ENCODE measurements around the gene RFNG. TPM values are rescaled to one million over a fixed set of nuclear protein-coding genes. Genes with fewer than 3 reads are reported as not detected.

RFNG gene
- total RNA-seq, 1 donor from 2014 or later: 40.2 TPM

DNA sequence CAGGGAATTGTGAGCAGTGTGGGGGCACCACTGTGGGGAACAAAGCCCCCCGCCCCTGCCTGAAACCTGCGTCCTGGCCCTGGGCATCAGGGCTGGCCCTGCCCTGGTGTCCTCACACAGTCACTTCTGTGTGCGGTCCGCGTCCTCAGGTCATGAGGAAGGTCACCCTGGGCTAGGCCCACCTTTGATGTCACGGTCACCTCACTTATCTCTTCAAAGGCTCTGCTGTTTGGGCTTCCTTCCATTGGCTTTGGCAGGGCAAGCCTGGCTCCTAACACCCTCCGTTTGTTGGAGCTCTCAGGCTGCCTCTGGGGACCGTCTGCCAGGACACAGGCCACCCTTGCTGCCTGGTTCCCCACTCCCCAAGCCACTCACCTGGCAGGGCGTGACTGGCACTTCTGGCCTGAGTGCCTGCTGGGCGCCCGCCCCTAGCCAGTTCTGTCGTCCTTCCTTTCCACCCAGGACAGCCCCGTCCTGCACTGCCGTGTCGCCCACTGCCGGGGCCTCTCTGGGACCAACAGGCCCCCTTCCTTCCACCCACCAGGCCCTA, 37.8 kb downstream of the RFNG start:
- no peak overlapping the region for H3K4me3 Mint-ChIP-seq (ENCODE audit: unreplicated experiment)
- FAIRE-seq: no peak

GRCh38 chr17:82013341-82013740, 38.3 kb downstream of the RFNG start:
- no peak overlapping the region for H3K27ac Mint-ChIP-seq (ENCODE audit: unreplicated experiment)
- Histone ChIP-seq H4K20me1 (ENCODE audit: insufficient read depth, low read length) (no peaks in the 10 kb centered on the region), H3K27ac (ENCODE audit: low read depth, low read length) (no peak overlapping the region), H3K27me3 (ENCODE audit: insufficient read depth, low read length) (no peaks in the 10 kb centered on the region), H3K4me2 (ENCODE audit: low read length) (no peak overlapping the region), H3K9me3 (ENCODE audit: insufficient read depth, low read depth, low read length) (no peaks in the 10 kb centered on the region), H2AFZ (ENCODE audit: low read depth, low read length) (no peak overlapping the region), H3K4me1 (ENCODE audit: insufficient read depth, low read length) (no peaks in the 10 kb centered on the region), H3K9ac (ENCODE audit: low read length) (no peak overlapping the region), H3K79me2 (ENCODE audit: insufficient read depth, low read length) (no peaks in the 10 kb centered on the region), H3K4me3 (ENCODE audit: insufficient read depth, low read depth, low read length) (no peak overlapping the region), H3K36me3 (ENCODE audit: insufficient read depth, low read length) (no peaks in the 10 kb centered on the region)
- no peaks in the 10 kb centered on the region for H3K4me1 Mint-ChIP-seq (ENCODE audit: low read depth, unreplicated experiment)
- TF ChIP-seq, protein P1, sequence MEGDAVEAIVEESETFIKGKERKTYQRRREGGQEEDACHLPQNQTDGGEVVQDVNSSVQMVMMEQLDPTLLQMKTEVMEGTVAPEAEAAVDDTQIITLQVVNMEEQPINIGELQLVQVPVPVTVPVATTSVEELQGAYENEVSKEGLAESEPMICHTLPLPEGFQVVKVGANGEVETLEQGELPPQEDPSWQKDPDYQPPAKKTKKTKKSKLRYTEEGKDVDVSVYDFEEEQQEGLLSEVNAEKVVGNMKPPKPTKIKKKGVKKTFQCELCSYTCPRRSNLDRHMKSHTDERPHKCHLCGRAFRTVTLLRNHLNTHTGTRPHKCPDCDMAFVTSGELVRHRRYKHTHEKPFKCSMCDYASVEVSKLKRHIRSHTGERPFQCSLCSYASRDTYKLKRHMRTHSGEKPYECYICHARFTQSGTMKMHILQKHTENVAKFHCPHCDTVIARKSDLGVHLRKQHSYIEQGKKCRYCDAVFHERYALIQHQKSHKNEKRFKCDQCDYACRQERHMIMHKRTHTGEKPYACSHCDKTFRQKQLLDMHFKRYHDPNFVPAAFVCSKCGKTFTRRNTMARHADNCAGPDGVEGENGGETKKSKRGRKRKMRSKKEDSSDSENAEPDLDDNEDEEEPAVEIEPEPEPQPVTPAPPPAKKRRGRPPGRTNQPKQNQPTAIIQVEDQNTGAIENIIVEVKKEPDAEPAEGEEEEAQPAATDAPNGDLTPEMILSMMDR (IDR thresholded peaks at IDR 0.05; ENCODE audit: insufficient read depth, low read depth, low read length): no peak
- TF ChIP-seq EZH2 (IDR thresholded peaks at IDR 0.05; ENCODE audit: insufficient read depth, low read length): no peak
- no peaks in the 10 kb centered on the region for H3K9me3 Mint-ChIP-seq (ENCODE audit: unreplicated experiment)
- H3K27me3 Mint-ChIP-seq (ENCODE audit: low read depth, unreplicated experiment): no peaks in the 10 kb centered on the region
- DNase-seq (ENCODE audit: low read depth): no peak
- FAIRE-seq: no peak
- no peak overlapping the region for H3K4me3 Mint-ChIP-seq (ENCODE audit: unreplicated experiment)
- no peaks in the 10 kb centered on the region for H3K36me3 Mint-ChIP-seq (ENCODE audit: low read depth, unreplicated experiment)

More for the DNA sequence above, 37.8 kb downstream of the RFNG start:
- Histone ChIP-seq H4K20me1 (ENCODE audit: insufficient read depth, low read length) (no peaks in the 10 kb centered on the region), H3K36me3 (ENCODE audit: insufficient read depth, low read length) (no peaks in the 10 kb centered on the region), H3K9ac (ENCODE audit: low read length) (no peak overlapping the region), H3K27ac (ENCODE audit: low read depth, low read length) (no peak overlapping the region), H3K79me2 (ENCODE audit: insufficient read depth, low read length) (no peaks in the 10 kb centered on the region), H2AFZ (ENCODE audit: low read depth, low read length) (no peak overlapping the region), H3K9me3 (ENCODE audit: insufficient read depth, low read depth, low read length) (no peaks in the 10 kb centered on the region), H3K4me1 (ENCODE audit: insufficient read depth, low read length) (no peaks in the 10 kb centered on the region), H3K4me2 (ENCODE audit: low read length) (no peak overlapping the region), H3K27me3 (ENCODE audit: insufficient read depth, low read length) (no peaks in the 10 kb centered on the region), H3K4me3 (ENCODE audit: insufficient read depth, low read depth, low read length) (no peak overlapping the region)
- Mint-ChIP-seq H3K36me3 (ENCODE audit: low read depth, unreplicated experiment) (no peaks in the 10 kb centered on the region), H3K27ac (ENCODE audit: unreplicated experiment) (no peak overlapping the region), H3K27me3 (ENCODE audit: low read depth, unreplicated experiment) (no peaks in the 10 kb centered on the region), H3K4me1 (ENCODE audit: low read depth, unreplicated experiment) (no peaks in the 10 kb centered on the region), H3K9me3 (ENCODE audit: unreplicated experiment) (no peaks in the 10 kb centered on the region)
- no peak for DNase-seq (ENCODE audit: low read depth)
- TF ChIP-seq, protein P1 (IDR thresholded peaks at IDR 0.05; ENCODE audit: insufficient read depth, low read depth, low read length): no peak

DNA sequence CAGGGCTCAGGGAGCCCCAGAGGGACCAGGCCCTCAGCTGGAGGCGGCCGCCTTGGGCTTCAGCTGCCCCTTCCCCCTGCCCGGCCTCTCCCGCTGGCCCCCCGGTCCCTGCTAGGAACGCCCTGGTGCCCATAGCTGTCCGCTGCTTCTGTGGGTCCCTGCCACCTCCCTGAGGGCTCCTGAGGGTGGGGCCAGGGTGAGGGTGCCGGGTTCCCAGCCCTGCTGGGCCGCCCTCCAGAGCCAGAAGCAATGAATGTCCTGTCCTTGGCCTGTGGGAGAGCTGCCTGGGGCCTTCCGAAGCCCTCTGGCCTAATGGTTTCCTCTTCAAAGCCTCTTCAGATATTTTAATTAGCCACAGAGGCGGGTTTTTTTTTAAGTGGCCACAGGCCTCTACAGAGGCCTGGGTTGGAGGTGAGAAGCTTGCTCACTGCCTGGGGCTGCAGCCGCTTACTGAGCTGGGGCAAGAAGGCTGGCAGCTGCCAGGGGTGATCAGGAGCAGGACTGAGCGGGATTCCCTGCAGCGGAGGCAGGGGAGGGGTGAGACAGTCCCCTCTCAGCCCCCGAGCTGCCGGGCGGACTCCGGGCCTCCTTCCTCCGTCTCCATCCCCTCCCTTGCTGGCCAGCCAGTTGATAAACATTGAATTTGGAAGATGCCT, 38.8 kb downstream of the RFNG start:
- H3K36me3 Mint-ChIP-seq (ENCODE audit: low read depth, unreplicated experiment): no peaks in the 10 kb centered on the region
- H3K27me3 ChIP-seq (ENCODE audit: insufficient read depth, low read length): no peaks in the 10 kb centered on the region
- no peaks in the 10 kb centered on the region for H3K4me1 Mint-ChIP-seq (ENCODE audit: low read depth, unreplicated experiment)
- H3K9me3 Mint-ChIP-seq (ENCODE audit: unreplicated experiment): no peaks in the 10 kb centered on the region
- DNase-seq (ENCODE audit: low read depth) (no peak), FAIRE-seq (no peak)
- H3K4me1 ChIP-seq (ENCODE audit: insufficient read depth, low read length): peaks cover 1% of the 10 kb centered on the region
- no peak overlapping the region for H3K27ac Mint-ChIP-seq (ENCODE audit: unreplicated experiment)
- H3K4me2 ChIP-seq (ENCODE audit: low read length): no peak overlapping the region
- H3K4me3 ChIP-seq (ENCODE audit: insufficient read depth, low read depth, low read length): no peak overlapping the region
- H3K9ac ChIP-seq (ENCODE audit: low read length): no peak overlapping the region
- no peaks in the 10 kb centered on the region for H3K36me3 ChIP-seq (ENCODE audit: insufficient read depth, low read length)
- no peaks in the 10 kb centered on the region for H3K9me3 ChIP-seq (ENCODE audit: insufficient read depth, low read depth, low read length)
- H3K79me2 ChIP-seq (ENCODE audit: insufficient read depth, low read length): no peaks in the 10 kb centered on the region
- no peak overlapping the region for H2AFZ ChIP-seq (ENCODE audit: low read depth, low read length)
- no peak overlapping the region for H3K4me3 Mint-ChIP-seq (ENCODE audit: unreplicated experiment)
- no peaks in the 10 kb centered on the region for H3K27me3 Mint-ChIP-seq (ENCODE audit: low read depth, unreplicated experiment)
- TF ChIP-seq, protein P1 (IDR thresholded peaks at IDR 0.05; ENCODE audit: insufficient read depth, low read depth, low read length): no peak
- TF ChIP-seq EZH2 (IDR thresholded peaks at IDR 0.05; ENCODE audit: insufficient read depth, low read length): no peak
- H4K20me1 ChIP-seq (ENCODE audit: insufficient read depth, low read length): no peaks in the 10 kb centered on the region
- H3K27ac ChIP-seq (ENCODE audit: low read depth, low read length): no peak overlapping the region
